Measurements from ENCODE around the gene NHSL1.

The NHSL1 gene

GRCh38 chr6:138523347-138524210, 24.3 kb upstream of the NHSL1 start:
- no peak for DNase-seq

DNA sequence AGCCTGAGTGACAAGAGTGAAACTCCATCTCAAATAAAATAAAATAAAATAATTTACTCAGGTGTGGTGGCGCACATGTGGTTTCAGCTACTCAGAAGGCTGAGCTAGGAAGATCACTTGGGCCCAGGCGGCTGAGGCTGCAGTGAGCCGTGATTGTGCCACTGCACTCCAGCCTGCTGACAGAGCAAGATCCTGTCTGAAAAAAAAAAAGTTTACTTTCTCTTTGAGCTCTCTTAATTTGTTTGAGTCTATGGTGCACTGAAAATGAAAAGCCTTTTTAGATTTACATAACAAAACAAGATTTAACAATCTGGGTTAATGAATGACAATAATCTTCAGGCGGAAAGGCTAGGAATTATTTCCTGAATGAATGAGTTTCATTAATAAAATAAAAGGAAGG, 23.3 kb upstream of the NHSL1 start:
- no peak for DNase-seq

DNA sequence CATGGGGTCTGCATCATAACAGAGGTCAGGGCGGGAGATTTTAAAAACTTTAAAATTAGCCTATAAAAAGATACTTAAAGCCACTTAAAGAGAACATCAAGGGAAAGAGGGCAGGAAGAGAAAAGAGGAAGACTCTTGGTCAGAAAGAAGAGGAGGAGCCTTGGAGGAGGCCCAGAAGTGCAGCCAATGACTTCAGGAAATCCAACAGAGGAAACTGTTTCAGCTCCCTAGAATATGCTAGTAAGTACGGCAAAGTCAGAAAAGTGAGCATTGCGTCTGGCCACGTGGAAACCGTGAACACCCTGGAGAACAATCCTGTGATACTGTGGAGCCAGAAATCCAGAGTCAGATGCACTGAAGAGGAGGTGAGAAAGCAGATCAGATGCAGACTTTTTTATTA, 22.5 kb upstream of the NHSL1 start:
- no peak for DNase-seq

GRCh38 chr6:138520463-138520862, 21.2 kb upstream of the NHSL1 start:
- peak; percentile 8 for DNase-seq

DNA sequence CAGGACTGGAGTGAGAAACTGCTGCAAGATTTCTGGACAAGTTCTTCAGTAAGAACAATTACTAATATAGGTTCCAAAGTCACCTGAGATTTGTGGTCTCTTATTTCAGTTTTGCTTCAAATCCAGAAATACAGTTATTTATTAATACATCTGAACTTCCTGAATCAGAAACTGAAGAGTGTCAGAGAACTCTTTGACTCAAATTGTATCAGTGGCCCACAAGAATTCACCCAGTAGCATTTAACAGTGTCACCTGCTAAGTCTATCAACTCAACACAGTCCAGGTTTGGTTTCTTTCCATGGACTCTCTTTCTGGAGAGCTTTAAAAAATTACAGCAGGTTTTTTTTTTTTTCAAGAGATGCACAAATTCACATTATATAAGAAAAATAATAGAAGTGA, 18.8 kb upstream of the NHSL1 start:
- DNase-seq = no peak

- DNase-seq = peak; percentile 82
These were observed 18.3 kb upstream of the NHSL1 start for GRCh38 chr6:138517635-138518034.

GRCh38 chr6:138515657-138516248, 16.5 kb upstream of the NHSL1 start:
- no peak for DNase-seq

GRCh38 chr6:138514860-138515540, 15.7 kb upstream of the NHSL1 start:
- DNase-seq = no peak

DNA sequence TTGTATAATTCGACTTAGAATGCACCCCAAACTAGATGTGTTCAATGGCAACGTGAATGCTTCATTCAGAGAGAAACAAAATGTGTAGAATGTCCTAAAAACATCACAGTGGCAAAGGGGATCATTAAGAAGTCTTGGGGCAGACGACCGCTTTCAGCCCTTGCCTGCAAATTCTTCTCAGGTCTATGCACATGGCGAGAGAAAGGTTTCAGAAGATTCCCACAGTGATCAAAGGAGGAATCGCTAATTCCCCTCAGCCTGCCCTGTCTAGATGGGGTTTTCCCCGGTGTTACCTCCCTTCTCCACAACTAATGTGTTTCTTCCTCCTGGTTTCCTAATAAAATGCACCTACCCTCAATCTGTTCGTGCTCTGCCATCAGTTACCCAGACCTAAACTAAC, 13.3 kb upstream of the NHSL1 start:
- DNase-seq = no peak

DNA sequence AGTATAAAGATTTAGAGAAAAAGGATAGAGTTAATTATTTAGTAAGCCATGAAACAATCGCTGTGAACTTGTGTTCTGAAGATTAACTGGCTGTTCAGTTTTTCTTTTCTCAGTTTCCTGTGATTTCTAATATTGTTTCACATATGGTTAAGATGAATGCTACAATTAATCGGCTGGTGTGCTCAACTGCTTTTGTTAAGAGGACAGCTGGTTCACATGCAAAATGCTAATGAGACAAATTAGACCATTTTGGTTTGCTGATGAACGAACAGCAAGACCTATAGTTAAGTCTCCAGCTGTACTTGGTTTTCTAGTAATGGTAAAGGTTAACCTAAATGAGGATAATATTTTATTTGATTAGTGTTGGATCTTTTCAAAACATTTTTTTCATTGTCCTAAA, 10.8 kb upstream of the NHSL1 start:
- DNase-seq = peak; percentile 18

DNA sequence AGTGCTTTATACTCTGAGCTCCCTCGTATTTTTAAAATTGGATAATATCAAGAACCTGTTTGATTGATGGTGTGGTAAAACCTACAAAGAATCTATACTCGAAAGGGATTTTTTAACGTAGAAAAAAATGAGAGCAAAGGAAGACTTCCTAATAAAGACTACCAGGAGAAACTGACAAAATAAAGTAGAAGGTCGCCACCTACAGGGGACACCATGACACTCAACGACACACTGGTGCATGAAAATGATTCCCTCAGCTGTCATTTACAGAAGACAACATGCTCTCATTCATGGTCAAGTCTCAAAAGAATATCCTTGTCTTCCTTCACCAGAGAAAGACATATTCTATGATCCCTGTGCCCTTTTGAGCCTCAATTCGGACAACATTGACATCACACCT, 10.1 kb upstream of the NHSL1 start:
- DNase-seq = peak; percentile 87

DNA sequence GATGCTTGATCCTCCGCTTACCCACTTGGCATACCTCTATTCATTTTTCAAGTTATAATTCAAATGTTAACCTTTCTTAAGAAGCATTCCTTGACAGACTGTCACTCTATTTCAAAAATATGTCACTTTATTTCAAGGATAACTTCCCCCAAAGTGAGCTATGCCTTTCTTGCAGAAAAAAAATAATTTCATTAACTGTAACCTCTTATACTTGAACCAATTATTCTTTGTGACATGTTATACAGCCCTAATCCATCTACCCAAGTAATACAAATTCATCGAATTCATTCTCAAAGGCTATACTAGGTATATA, 9.3 kb upstream of the NHSL1 start:
- DNase-seq = no peak

DNA sequence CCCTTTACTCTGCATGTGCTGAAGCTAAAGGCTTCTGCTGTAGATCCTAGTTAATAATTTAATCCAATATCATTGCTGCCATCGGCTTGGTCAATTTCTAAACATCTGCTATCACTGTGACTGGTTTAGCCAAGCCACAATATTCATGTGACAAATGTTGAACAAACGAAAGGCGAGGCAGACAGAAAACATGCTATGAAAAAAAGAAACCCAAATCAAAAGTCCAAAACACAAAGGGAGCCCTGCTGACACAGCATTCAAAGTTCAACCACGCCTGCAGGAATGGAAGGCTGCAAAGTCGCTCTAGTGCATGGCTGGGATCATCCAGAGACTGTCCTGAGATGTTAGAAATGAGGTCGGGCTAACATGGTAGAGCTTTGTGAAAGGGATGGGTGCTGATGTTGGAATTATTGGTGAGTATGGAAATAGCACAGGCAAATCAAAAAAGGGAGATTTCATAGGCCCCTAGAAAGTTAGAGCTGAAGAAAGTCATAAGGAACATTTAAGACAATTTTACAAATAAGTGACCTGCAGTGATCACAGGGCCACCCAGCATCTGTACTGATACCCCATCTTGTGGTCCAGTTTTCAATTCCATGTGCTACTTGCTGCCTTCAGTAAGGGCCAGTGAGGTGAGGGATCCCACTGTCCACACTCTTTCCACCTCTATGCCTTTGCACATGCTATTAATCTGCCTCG, 8.8 kb upstream of the NHSL1 start:
- peak; percentile 84 for DNase-seq

DNA sequence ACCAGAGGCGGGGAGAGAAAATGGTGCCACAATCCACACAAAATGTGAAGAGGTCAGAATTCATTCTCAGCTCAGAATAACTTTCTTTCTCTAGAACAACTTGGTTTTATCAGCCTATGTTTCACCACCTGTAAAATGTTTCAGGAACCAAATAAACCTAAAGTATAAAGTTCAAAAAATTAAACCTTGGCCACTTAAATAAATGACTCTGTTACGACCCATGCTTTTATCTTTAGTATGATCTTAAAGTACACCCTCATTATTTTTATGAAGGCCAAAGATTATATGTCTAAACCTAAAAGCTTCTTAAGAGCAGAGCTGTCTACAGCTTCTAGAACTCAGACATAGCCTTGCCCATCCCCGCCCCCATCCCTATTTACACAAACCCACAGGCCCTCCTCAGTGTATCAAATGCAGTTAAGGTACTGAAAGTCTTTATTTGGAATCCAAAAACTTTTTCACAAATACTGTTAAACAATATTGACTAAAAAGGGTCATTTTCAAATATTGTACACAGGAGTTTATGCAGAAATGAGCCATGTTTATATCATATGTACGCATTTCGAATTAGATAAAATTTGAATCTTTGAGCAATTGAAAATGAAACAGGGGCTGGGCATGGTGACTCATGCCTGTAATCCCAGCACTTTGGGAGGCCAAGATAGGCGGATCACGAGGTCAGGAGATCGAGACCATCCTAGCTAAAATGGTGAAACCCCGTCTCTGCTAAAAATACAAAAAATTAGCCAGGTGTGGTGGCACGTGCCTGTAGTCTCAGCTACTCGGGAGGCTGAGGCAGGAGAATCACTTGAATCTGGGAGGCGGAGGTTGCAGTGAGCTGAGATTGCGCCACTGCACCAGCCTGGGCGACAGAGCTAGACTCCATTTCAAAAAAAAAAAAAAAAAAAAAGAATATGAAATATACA, 5.7 kb upstream of the NHSL1 start:
- DNase-seq = peak; percentile 49

DNA sequence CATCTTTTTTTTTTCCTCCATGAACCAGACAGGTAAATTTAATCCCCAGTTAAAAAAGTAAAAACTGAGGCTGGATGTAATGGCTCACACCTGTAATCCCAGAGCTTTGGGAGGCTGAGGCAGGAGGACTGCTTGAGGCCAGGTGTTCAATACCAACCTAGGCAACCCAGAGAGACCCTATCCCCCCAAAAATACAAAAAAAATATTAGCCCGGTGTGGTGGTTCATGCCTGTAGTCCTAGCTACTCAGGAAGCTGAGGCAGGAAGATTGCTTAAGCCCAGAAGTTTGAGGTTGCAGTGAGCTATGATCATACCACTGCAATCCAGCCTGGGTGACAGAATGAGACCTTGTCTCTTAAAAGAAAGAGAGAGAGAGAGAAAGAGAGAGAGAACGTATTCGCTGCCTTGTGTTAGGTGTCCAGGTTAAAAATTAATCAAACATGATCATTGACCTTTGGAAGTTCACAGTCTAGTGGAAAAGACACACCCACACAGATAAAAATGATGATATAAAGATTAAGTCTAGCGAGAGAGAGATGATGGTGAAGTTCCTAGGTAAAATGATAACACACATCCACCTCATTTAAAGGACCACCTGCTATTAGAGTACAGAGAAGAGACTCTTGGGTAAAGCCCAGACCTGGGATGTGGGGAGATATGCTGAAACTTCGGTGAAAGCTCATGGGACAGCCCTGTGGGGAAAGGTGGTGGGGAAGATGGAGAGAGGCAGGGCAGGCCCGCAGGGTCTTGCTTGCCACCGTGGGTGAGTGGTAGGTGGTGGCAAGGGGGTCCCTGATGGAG, 4.8 kb upstream of the NHSL1 start:
- DNase-seq = no peak

GRCh38 chr6:138502546-138502945, 3.3 kb upstream of the NHSL1 start:
- DNase-seq = no peak

DNA sequence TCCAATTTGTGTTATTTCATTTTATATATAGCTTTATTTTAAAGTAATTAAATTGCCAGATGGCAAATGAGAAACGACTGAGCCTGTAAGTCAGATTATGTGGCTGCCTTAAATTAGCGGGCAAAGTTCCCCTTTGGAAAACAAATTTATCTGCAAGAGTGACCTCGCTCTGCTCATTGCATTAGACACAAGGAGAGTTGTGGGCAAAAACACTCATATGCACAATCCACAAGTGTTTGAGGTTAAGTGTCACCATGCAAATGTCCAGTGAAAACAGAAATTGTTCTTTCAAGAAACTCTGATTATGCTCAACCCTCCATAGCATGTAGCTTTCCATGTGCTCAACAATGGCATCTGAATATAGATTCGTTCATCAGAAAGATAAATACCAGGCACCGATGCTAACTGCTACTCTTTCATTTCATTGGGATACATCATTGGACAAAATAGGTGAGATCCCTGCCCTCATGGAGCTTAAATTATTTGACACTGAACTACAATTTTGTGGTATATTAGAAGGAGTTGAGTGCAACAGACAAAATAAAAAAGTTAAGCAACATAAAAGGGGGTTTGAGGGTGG, 1.7 kb upstream of the NHSL1 start:
- peak; percentile 75 for DNase-seq

GRCh38 chr6:138500045-138500665, 861 bp upstream of the NHSL1 start:
- DNase-seq = peak; percentile 55

- peak; percentile 84 for DNase-seq
These were observed 528 bp downstream of the NHSL1 start for GRCh38 chr6:138498629-138499302.

- peak; percentile 39 for DNase-seq
These were observed 2.0 kb downstream of the NHSL1 start for GRCh38 chr6:138497286-138497685.

Measured in NCI-H82 (cell line).